GM12878 (cell line): Measurements from ENCODE around the gene DNAJC5. TPM values are rescaled to one million over a fixed set of nuclear protein-coding genes. Genes with fewer than 3 reads are reported as not detected.

Experiments
- ATAC-seq: fragments of 200-7000 bp; cut with Tn5 transposase; 3 replicates; pipeline ENCODE4 v1.9.1; 2020; ENCODE audit warnings: mild to moderate bottlenecking, moderate library complexity
- BruUV-seq: library from RNA; stranded (reverse); fragments of 400-500 nt; replicated peaks from 2 replicates; lab custom pipeline; 2021; lab: Mats Ljungman, UMichigan
- CTCF ChIA-PET: fragments of 300-600 bp; sonication (Branson Sonifier 250); formaldehyde crosslinking; extraction: SDS; loops from one replicate; lab custom pipeline; 2021; ENCODE audit warnings: inconsistent platforms; lab: Yijun Ruan, JAX
- POLR2A ChIA-PET: fragments of 350-600 bp; formaldehyde crosslinking; extraction: SDS; loops from one replicate; lab custom pipeline; 2021; ENCODE audit warnings: inconsistent platforms; lab: Charles Lee
- RAD21 ChIA-PET: fragments of 300-600 bp; sonication (Branson Sonifier 250); formaldehyde crosslinking; loops from one replicate; lab custom pipeline; 2023; ENCODE audit warnings: antibody characterized with exemption; ENCODE audit not compliant: unreplicated experiment; lab: Charles Lee
- SMC1A ChIA-PET: fragments of 300-600 bp; sonication (Branson Sonifier 250); formaldehyde crosslinking; loops from one replicate; lab custom pipeline; 2023; ENCODE audit not compliant: unreplicated experiment, uncharacterized antibody; lab: Charles Lee
- DNase-seq: peaks from one replicate; pipeline ENCODE4 v3.0.0-alpha.2; 2011; ENCODE audit warnings: low read depth, low spot score
- FAIRE-seq: peaks from 3 replicates; lab custom pipeline; 2011; peaks lifted over from hg19 to GRCh38; lab: Jason Lieb, UNC
- H2AFZ ChIP-seq: 2 replicates; pipeline ENCODE4 v1.6.0; 2011; ENCODE audit warnings: low read depth, low read length, control low read depth; ENCODE audit not compliant: control insufficient read depth
- H3K27ac ChIP-seq: 2 replicates; pipeline ENCODE4 v1.5.1; 2011; ENCODE audit warnings: control low read depth; ENCODE audit not compliant: control insufficient read depth, insufficient read depth
- H3K27me3 ChIP-seq, 2 experiments: replicated peaks in 1 of 2; 2 replicates each; pipeline versions ENCODE4 v1.6.0 to v1.6.1; 2011; ENCODE audit warnings: low read length in 1 of 2; ENCODE audit not compliant: control insufficient read depth in 2 of 2, insufficient read depth in 2 of 2
- H3K36me3 ChIP-seq, 2 experiments: 2 replicates each; pipeline ENCODE4 v1.5.1; 2011; ENCODE audit warnings: low read length in 1 of 2; ENCODE audit not compliant: control insufficient read depth in 2 of 2, insufficient read depth in 2 of 2
- H3K4me1 ChIP-seq: 2 replicates; pipeline ENCODE4 v1.6.1; 2011; ENCODE audit warnings: mild to moderate bottlenecking, low read length, moderate library complexity, mixed read lengths; ENCODE audit not compliant: control insufficient read depth, insufficient read depth
- H3K4me2 ChIP-seq: 2 replicates; pipeline ENCODE4 v1.6.0; 2011; ENCODE audit warnings: control low read depth; ENCODE audit not compliant: control insufficient read depth, insufficient read depth
- H3K4me3 ChIP-seq: fragments of 200-600 bp; sonication (generic); 2 replicates; pipeline ENCODE4 v1.5.1; 2016
- H3K79me2 ChIP-seq: 2 replicates; pipeline ENCODE4 v1.6.0; 2011; ENCODE audit warnings: low read length; ENCODE audit not compliant: control insufficient read depth, insufficient read depth
- H3K9ac ChIP-seq: 2 replicates; pipeline ENCODE4 v1.8.0; 2011; ENCODE audit warnings: low read length, control low read depth, mixed read lengths; ENCODE audit not compliant: control insufficient read depth, insufficient read depth
- H3K9me3 ChIP-seq: replicated peaks from 3 replicates; pipeline ENCODE4 v1.5.1; 2011; ENCODE audit warnings: mild to moderate bottlenecking, low read length; ENCODE audit not compliant: control insufficient read depth, insufficient read depth
- H4K20me1 ChIP-seq: 2 replicates; pipeline ENCODE4 v1.6.0; 2011; ENCODE audit not compliant: control insufficient read depth, insufficient read depth
- BACH1 ChIP-seq: fragments of 450-650 bp; IDR thresholded peaks from 2 replicates; pipeline ENCODE4 v1.6.1; 2017; ENCODE audit warnings: mild to moderate bottlenecking, borderline replicate concordance
- CHD4 ChIP-seq: fragments of 200-600 bp; sonication (generic); IDR thresholded peaks from 2 replicates; pipeline ENCODE4 v1.6.1; 2016; ENCODE audit warnings: mild to moderate bottlenecking
- DPF2 ChIP-seq: fragments of 450-650 bp; IDR thresholded peaks from 2 replicates; pipeline ENCODE4 v1.6.1; 2017; ENCODE audit warnings: mild to moderate bottlenecking
- E4F1 ChIP-seq: fragments of 450-650 bp; IDR thresholded peaks from 2 replicates; pipeline ENCODE4 v1.6.1; 2018; ENCODE audit warnings: borderline replicate concordance, mild to moderate bottlenecking; ENCODE audit not compliant: partially characterized antibody
- FOXM1 ChIP-seq: IDR thresholded peaks from 2 replicates; pipeline ENCODE4 v1.6.1; 2012; ENCODE audit warnings: low read depth, mild to moderate bottlenecking, inconsistent platforms, low read length, moderate library complexity
- HSF1 ChIP-seq: fragments of 150-350 bp; IDR thresholded peaks from 2 replicates; pipeline ENCODE4 v1.6.1; 2014; ENCODE audit warnings: mild to moderate bottlenecking, low read depth, low read length
- IKZF1 ChIP-seq: fragments of 450-650 bp; conservative IDR thresholded peaks from 2 replicates; pipeline ENCODE4 v1.6.1; 2017; ENCODE audit warnings: antibody characterized with exemption, mild to moderate bottlenecking
- IRF3 ChIP-seq: fragments of 450-650 bp; IDR thresholded peaks from 2 replicates; pipeline ENCODE4 v1.6.1; 2014; ENCODE audit warnings: mild to moderate bottlenecking
- MEF2B ChIP-seq: fragments of 450-650 bp; IDR thresholded peaks from 2 replicates; pipeline ENCODE4 v1.6.1; 2018; ENCODE audit warnings: mild to moderate bottlenecking, moderate library complexity; ENCODE audit not compliant: partially characterized antibody, poor library complexity, severe bottlenecking
- NKRF ChIP-seq: fragments of 450-650 bp; conservative IDR thresholded peaks from 2 replicates; pipeline ENCODE4 v1.6.1; 2017; ENCODE audit warnings: mild to moderate bottlenecking, moderate library complexity
- PRDM15 ChIP-seq: fragments of 450-650 bp; formaldehyde crosslinking; IDR thresholded peaks from 2 replicates; pipeline ENCODE4 v1.4.0; 2020; ENCODE audit warnings: mild to moderate bottlenecking, moderate library complexity
- SMAD1 ChIP-seq: fragments of 450-650 bp; IDR thresholded peaks from 2 replicates; pipeline ENCODE4 v1.6.1; 2018; ENCODE audit warnings: mild to moderate bottlenecking, low read depth; ENCODE audit not compliant: partially characterized antibody
- SP1 ChIP-seq: IDR thresholded peaks from one replicate; pipeline ENCODE4 v1.6.1; 2011; ENCODE audit warnings: low read depth, low read length
- TAF1 ChIP-seq: IDR thresholded peaks from 2 replicates; pipeline ENCODE4 v1.6.1; 2011; ENCODE audit warnings: mild to moderate bottlenecking, low read depth, low read length, borderline replicate concordance
- WGBS: methylation state at CpG from one replicate; pipeline ENCODE4 v1.1.6; 2016; ENCODE audit warnings: low lambda C conversion rate; ENCODE audit not compliant: insufficient replicate concordance, insufficient coverage; ENCODE audit errors: missing lambda C conversion rate; 5-methylcytosine and 5-hydroxymethylcytosine counted together
- in situ Hi-C: fragments of 300-500 bp; cut with MboI; formaldehyde crosslinking; loops from 9 replicates; pipeline ENCODE4 v1.14.3; 2018; ENCODE audit warnings: mixed read lengths
- intact Hi-C: fragments of 100-400 bp; cut with micrococcal nuclease; formaldehyde crosslinking; loops from one replicate; pipeline ENCODE4 v1.14.2; 2022; ENCODE audit not compliant: unreplicated experiment
- polyA plus RNA-seq, 11 experiments: library from polyadenylated mRNA; depleted of rRNA in 4 of 11; unstranded in 6 of 11; stranded (reverse) in 5 of 11; fragments of >200 nt; fragmentation: Nextera tagmentation in 4 of 11; fragmentation: Illumina TruSeq in 1 of 11; extraction: Ambion mirVana in 4 of 11; extraction: Trizol in 1 of 11; gene quantifications; 1 replicate in 1 of 11; 2 replicates in 10 of 11; pipeline versions ENCODE4 v1.2.1 to v1.2.3, GENCODE V29; 2011 to 2016; ENCODE audit warnings: inconsistent platforms in 2 of 11, missing spikeins in 2 of 11, low read depth in 1 of 11
- total RNA-seq, 4 experiments: library from RNA; depleted of rRNA in 3 of 4; stranded (reverse); fragments of >200 nt in 3 of 4; fragmentation: Illumina TruSeq in 1 of 4; extraction: Trizol in 1 of 4; gene quantifications; 2 replicates each; pipeline versions ENCODE4 v1.2.1 to v1.2.3, GENCODE V29; 2013 to 2021

Gene DNAJC5
- total and polyA plus RNA-seq, 10 of the 15 experiments (the other 5 are each of a cell fraction or from before 2014, with no cell fraction given), result 0.69 to 36.8 (median 17.0) TPM

- Histone ChIP-seq H3K27me3 (no peaks in the 10 kb centered on the region), H3K79me2 (no peaks in the 10 kb centered on the region), H3K36me3 (peaks cover 10 to 11% of the 10 kb centered on the region in 2 experiments), H2AFZ (no peak overlapping the region), H4K20me1 (no peaks in the 10 kb centered on the region), H3K4me2 (no peak overlapping the region), H3K4me3 (no peak overlapping the region), H3K9ac (no peak overlapping the region), H3K9me3 (no peaks in the 10 kb centered on the region), H3K27ac (no peak overlapping the region), H3K4me1 (no peaks in the 10 kb centered on the region)
- WGBS, result 86% methylated on average over 9 of the region's 9 CpGs
- BruUV-seq, result no TSS peak
- ATAC-seq (no peak), DNase-seq (no peak), FAIRE-seq (no peak)
- intact Hi-C loops, result no loop called here
- in situ Hi-C loops, result no loop called here
- POLR2A ChIA-PET, result no interaction called here
- SMC1A ChIA-PET, result no interaction called here
- CTCF ChIA-PET, result no interaction called here
- RAD21 ChIA-PET, result no interaction called here
- TF ChIP-seq TAF1, result no peak
- no peak for TF ChIP-seq NKRF
- TF ChIP-seq FOXM1, result no peak
- TF ChIP-seq E4F1, result no peak
- TF ChIP-seq HSF1, result no peak
- TF ChIP-seq SMAD1, result no peak
- no peak for TF ChIP-seq MEF2B
- no peak for TF ChIP-seq CHD4
- TF ChIP-seq PRDM15, result no peak
- no peak for TF ChIP-seq BACH1
- no peak for TF ChIP-seq DPF2
- TF ChIP-seq SP1, result no peak
- TF ChIP-seq IKZF1, result no peak
- no peak for TF ChIP-seq IRF3
Measured at GRCh38 chr20:63924241-63924640, 29.3 kb downstream of the DNAJC5 start.
